ENCODE measurements around the gene C14orf180. TPM values are rescaled to one million over a fixed set of nuclear protein-coding genes. Genes with fewer than 3 reads are reported as not detected.

Gene C14orf180
- total RNA-seq, 1 experiment from 2014 or later: not detected

DNA sequence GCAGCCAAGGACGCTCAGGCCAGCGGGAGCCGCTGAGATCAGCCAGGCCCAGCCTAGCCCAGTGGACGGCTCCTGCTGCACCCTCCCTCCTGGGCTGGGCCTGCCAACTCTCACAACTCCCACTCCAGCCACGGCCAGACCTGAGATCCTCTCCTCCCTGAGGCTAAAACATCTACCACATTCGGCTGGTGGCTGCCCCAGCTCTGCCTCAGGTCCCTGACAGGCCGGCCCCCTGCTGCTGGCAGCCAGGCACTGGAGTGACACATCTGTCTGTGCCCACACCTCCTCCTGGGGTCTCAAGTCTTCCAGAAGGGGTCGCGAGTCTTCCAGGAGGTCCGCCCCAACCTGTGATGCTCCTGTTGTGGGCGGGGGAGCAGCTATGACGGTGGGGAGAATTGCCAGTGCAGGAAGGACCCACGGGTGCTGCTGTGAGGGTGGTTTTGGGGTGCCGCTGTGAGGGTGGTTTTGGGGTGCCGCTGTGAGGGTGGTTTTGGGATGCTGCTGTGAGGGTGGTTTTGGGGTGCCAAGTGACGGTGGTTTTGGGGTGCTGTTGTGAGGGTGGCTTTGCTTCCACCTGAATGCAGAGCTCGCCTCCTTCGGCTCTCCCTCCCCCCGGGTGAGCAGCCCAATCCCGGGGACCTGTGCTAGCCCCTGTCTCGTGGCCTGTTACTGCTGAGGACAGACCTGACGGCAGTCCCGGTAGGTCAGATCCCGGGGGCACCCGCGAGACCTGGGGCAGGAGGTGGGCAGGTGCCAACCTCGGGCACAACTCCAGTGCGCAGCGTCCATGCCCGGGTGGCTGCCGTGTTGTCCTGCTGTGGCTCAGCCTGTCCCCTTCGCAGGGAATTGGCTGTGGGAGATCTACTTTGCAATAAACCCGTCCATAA is 27.5 kb upstream of the C14orf180 start:
- Histone ChIP-seq H3K9ac (ENCODE audit: low read length) (no peak overlapping the region), H3K27me3 (ENCODE audit: low read length) (peaks cover 90% of the 10 kb centered on the region), H3K79me2 (ENCODE audit: low read length) (no peaks in the 10 kb centered on the region), H3F3A (ENCODE audit: low read length, unreplicated experiment) (no peaks in the 10 kb centered on the region), H3K4me3 (ENCODE audit: low read length) (no peak overlapping the region), H3K9me2 (replicated peaks; ENCODE audit: low read length) (no peaks in the 10 kb centered on the region), H3K27ac (ENCODE audit: low read length) (no peak overlapping the region), H4K20me1 (ENCODE audit: low read length) (no peaks in the 10 kb centered on the region), H3K4me2 (ENCODE audit: low read length) (no peak overlapping the region), H2AFZ (ENCODE audit: low read length) (no peak overlapping the region), H3K36me3 (ENCODE audit: low read depth, low read length) (no peaks in the 10 kb centered on the region), H3K9me3 (ENCODE audit: low read length) (no peaks in the 10 kb centered on the region), H3K4me1 (ENCODE audit: insufficient read depth, low read length) (no peaks in the 10 kb centered on the region)
- intact Hi-C loops (cut with micrococcal nuclease): no loop called here
- TF ChIP-seq, protein P1, sequence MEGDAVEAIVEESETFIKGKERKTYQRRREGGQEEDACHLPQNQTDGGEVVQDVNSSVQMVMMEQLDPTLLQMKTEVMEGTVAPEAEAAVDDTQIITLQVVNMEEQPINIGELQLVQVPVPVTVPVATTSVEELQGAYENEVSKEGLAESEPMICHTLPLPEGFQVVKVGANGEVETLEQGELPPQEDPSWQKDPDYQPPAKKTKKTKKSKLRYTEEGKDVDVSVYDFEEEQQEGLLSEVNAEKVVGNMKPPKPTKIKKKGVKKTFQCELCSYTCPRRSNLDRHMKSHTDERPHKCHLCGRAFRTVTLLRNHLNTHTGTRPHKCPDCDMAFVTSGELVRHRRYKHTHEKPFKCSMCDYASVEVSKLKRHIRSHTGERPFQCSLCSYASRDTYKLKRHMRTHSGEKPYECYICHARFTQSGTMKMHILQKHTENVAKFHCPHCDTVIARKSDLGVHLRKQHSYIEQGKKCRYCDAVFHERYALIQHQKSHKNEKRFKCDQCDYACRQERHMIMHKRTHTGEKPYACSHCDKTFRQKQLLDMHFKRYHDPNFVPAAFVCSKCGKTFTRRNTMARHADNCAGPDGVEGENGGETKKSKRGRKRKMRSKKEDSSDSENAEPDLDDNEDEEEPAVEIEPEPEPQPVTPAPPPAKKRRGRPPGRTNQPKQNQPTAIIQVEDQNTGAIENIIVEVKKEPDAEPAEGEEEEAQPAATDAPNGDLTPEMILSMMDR (conservative IDR thresholded peaks at IDR 0.05; ENCODE audit: low read depth, low read length): no peak
- no peak for TF ChIP-seq EZH2phosphoT487 (IDR thresholded peaks at IDR 0.05; ENCODE audit: borderline replicate concordance, low read length)
- TF ChIP-seq EZH2 (IDR thresholded peaks at IDR 0.05; ENCODE audit: low read length, unreplicated experiment): no peak
- DNase-seq (no peak), ATAC-seq (no peak)
- POLR2A ChIA-PET (ENCODE audit: unreplicated experiment): no interaction called here
- BruUV-seq (replicated peaks): no TSS peak
- CTCF ChIA-PET: no interaction called here

DNA sequence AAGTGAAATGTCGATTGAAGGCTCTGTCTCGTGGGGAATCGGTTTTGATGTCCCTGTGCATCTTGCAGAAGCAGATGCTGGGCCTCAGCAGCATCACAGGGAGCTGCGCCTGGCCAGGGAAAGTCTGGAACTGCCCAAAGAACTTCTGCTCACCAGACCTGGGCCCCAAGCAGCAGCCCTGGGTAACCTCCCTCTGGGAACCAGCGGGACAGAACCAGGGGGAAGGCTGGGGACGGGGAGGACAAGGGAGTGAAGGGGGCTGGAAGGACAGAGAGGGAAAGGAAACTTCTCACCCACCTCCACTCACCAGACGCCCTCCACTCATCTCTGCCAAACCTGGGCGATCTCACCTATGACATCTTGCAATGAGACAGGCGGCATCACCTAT is 26.8 kb upstream of the C14orf180 start:
- no peak for ATAC-seq
- no peaks in the 10 kb centered on the region for H3K4me1 ChIP-seq (ENCODE audit: insufficient read depth, low read length)
- no peaks in the 10 kb centered on the region for H3K9me3 ChIP-seq (ENCODE audit: low read length)
- H3K27ac ChIP-seq (ENCODE audit: low read length): no peak overlapping the region
- TF ChIP-seq, protein P1 (conservative IDR thresholded peaks at IDR 0.05; ENCODE audit: low read depth, low read length): no peak
- TF ChIP-seq EZH2phosphoT487 (IDR thresholded peaks at IDR 0.05; ENCODE audit: borderline replicate concordance, low read length): no peak
- TF ChIP-seq EZH2 (IDR thresholded peaks at IDR 0.05; ENCODE audit: low read length, unreplicated experiment): no peak
- no peak overlapping the region for H3K4me3 ChIP-seq (ENCODE audit: low read length)
- H3K36me3 ChIP-seq (ENCODE audit: low read depth, low read length): no peaks in the 10 kb centered on the region
- no peak overlapping the region for H3K9ac ChIP-seq (ENCODE audit: low read length)
- no peaks in the 10 kb centered on the region for H3K79me2 ChIP-seq (ENCODE audit: low read length)
- no peaks in the 10 kb centered on the region for H3K9me2 ChIP-seq (replicated peaks; ENCODE audit: low read length)
- H3F3A ChIP-seq (ENCODE audit: low read length, unreplicated experiment): no peaks in the 10 kb centered on the region
- H3K4me2 ChIP-seq (ENCODE audit: low read length): no peak overlapping the region
- peaks cover 90% of the 10 kb centered on the region for H3K27me3 ChIP-seq (ENCODE audit: low read length)
- BruUV-seq (replicated peaks): no TSS peak
- ChIA-PET CTCF (no interaction called here), POLR2A (ENCODE audit: unreplicated experiment) (no interaction called here)
- H4K20me1 ChIP-seq (ENCODE audit: low read length): no peaks in the 10 kb centered on the region
- intact Hi-C loops (cut with micrococcal nuclease): no loop called here
- no peak overlapping the region for H2AFZ ChIP-seq (ENCODE audit: low read length)
- DNase-seq: no peak
